GM20000 (cell line): Measurements from ENCODE around the gene WDR5.

Source experiments
- DNase-seq: peaks from one replicate; pipeline ENCODE4 v3.0.0; 2012; ENCODE audit warnings: low spot score
- TF ChIP-seq, protein P1 (sequence below): IDR thresholded peaks from 2 replicates; pipeline ENCODE4 v1.5.1; 2012; ENCODE audit warnings: mild to moderate bottlenecking, control low read depth; ENCODE audit errors: extremely low read depth, missing control alignments

The WDR5 gene

DNA sequence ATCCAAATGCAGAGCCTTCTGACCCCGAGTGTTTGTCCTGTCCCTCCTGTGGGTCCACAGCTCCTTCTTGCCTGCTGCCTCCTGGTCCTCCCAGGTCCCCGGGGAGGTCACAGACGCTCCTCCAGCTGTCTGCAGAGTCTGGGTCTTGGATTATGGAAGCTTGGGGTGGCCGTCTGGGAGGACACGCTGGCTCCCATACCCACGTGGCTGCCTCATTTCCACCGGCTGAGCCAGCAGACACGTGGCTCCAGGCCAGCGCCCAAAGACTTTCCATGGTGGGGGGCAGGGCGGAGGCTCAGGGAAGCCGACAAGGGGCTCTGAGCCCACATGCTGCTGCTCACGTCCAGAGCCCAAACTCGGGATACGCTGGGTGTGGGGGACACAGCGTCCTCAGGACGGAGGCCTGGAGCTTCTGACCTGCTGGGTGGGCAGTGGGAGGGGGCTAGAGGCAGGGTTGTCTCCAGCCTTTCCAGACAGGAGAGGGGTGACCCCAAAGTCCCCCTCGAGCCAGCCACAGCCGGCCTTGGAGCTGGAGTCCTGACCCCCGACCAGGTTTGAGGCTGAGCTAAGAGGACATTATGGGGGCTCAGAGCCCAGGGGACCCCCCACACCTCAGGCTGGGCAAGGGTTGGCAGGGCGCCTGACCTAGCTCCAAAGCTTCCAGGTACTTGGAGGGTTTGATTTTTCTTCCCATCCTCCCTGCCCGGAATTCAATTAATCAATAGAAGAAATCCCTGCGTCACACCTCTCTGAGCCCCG lies 52.7 kb downstream of the WDR5 start:
- DNase-seq, result no peak
- TF ChIP-seq, protein P1, sequence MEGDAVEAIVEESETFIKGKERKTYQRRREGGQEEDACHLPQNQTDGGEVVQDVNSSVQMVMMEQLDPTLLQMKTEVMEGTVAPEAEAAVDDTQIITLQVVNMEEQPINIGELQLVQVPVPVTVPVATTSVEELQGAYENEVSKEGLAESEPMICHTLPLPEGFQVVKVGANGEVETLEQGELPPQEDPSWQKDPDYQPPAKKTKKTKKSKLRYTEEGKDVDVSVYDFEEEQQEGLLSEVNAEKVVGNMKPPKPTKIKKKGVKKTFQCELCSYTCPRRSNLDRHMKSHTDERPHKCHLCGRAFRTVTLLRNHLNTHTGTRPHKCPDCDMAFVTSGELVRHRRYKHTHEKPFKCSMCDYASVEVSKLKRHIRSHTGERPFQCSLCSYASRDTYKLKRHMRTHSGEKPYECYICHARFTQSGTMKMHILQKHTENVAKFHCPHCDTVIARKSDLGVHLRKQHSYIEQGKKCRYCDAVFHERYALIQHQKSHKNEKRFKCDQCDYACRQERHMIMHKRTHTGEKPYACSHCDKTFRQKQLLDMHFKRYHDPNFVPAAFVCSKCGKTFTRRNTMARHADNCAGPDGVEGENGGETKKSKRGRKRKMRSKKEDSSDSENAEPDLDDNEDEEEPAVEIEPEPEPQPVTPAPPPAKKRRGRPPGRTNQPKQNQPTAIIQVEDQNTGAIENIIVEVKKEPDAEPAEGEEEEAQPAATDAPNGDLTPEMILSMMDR, result no peak

GRCh38 chr9:134189145-134189469 lies 53.2 kb downstream of the WDR5 start:
- TF ChIP-seq, protein P1, result no peak

GRCh38 chr9:134189470-134190231 lies 53.8 kb downstream of the WDR5 start:
- TF ChIP-seq, protein P1, result no peak
- no peak for DNase-seq

More at GRCh38 chr9:134189145-134189469, 53.2 kb downstream of the WDR5 start:
- DNase-seq, result no peak

GRCh38 chr9:134190232-134191121 lies 54.6 kb downstream of the WDR5 start:
- DNase-seq, result no peak
- TF ChIP-seq, protein P1, result no peak

- TF ChIP-seq, protein P1, result no peak
- no peak for DNase-seq
Measured at GRCh38 chr9:134191455-134192209, 55.8 kb downstream of the WDR5 start.

- TF ChIP-seq, protein P1, result no peak
- DNase-seq, result no peak
Measured at GRCh38 chr9:134192311-134192950, 56.5 kb downstream of the WDR5 start.
